Right lobe of liver (tissue), 6 donors: ENCODE results near the gene YPEL3. TPM values are rescaled to one million over a fixed set of nuclear protein-coding genes. Genes with fewer than 3 reads are reported as not detected.
A peak's percentile ranks its signal among the peaks of the same experiment; 100 is the strongest.

ENCODE experiments used
- ATAC-seq, 4 donors: fragments of 200-7000 bp; cut with Tn5 transposase; one replicate each; pipeline ENCODE4 v1.9.1; 2020; ENCODE audit warnings: mild to moderate bottlenecking in 4 of 4, moderate library complexity in 4 of 4
- DNase-seq, 3 donors: peaks; one replicate each; pipeline ENCODE4 v3.0.0-alpha.2; 2020
- H3K27ac ChIP-seq, 3 donors: fragments of 200-600 bp; one replicate each; pipeline ENCODE4 v1.8.0; 2022
- H3K27me3 ChIP-seq, 2 donors: fragments of 200-600 bp; one replicate each; pipeline ENCODE4 v1.8.0; 2022
- H3K36me3 ChIP-seq, 4 donors: fragments of 200-600 bp; sonication (generic) in 1 of 4; one replicate each; pipeline versions ENCODE4 v1.5.1 to v1.8.0; 2017 to 2022; ENCODE audit warnings: control low read depth in 1 of 4
- H3K4me1 ChIP-seq, 4 donors: fragments of 200-600 bp; sonication (generic) in 1 of 4; one replicate each; pipeline versions ENCODE4 v1.5.1 to v1.8.0; 2017 to 2022; ENCODE audit warnings: control low read depth in 1 of 4
- H3K4me3 ChIP-seq, 3 donors: fragments of 200-600 bp; one replicate each; pipeline ENCODE4 v1.8.0; 2022
- H3K9me3 ChIP-seq, 4 donors: fragments of 200-600 bp; sonication (generic) in 1 of 4; one replicate each; pipeline versions ENCODE4 v1.5.1 to v1.8.0; 2017 to 2022; ENCODE audit warnings: control low read depth in 1 of 4
- CTCF ChIP-seq, 4 donors: fragments of 200-600 bp in 3 of 4; fragments of 450-650 bp in 1 of 4; IDR thresholded peaks; one replicate each; pipeline versions ENCODE4 v1.5.1 to v1.8.0; 2016 to 2022; ENCODE audit warnings: antibody characterized with exemption in 4 of 4, mild to moderate bottlenecking in 2 of 4
- POLR2A ChIP-seq: fragments of 450-650 bp; IDR thresholded peaks from one replicate; pipeline ENCODE4 v1.6.1; 2017; ENCODE audit warnings: antibody characterized with exemption, mild to moderate bottlenecking
- WGBS: methylation state at CpG from one replicate; pipeline ENCODE4 v1.1.6; 2018; ENCODE audit warnings: low coverage, low lambda C conversion rate; ENCODE audit not compliant: insufficient coverage; ENCODE audit errors: missing lambda C conversion rate; 5-methylcytosine and 5-hydroxymethylcytosine counted together
- intact Hi-C, 2 donors: fragments of 100-400 bp; cut with DNase I; formaldehyde crosslinking; loops; one replicate each; pipeline versions ENCODE4 v1.11.2 to v1.14.1; 2022
- long read RNA-seq: library from polyadenylated mRNA; unstranded; transcript quantifications from one replicate; pipeline ENCODE4 v2.0.0, GENCODE V29; 2019
- total RNA-seq, 6 experiments: library from RNA; depleted of rRNA in 2 of 6; stranded (reverse); fragments of >200 nt in 2 of 6; fragmentation: NEBNext Ultra II Directional in 3 of 6; extraction: Animal tissue kit (Norgen Biotek cat#: 25700) in 3 of 6; gene quantifications; one replicate each; pipeline versions ENCODE4 v1.1.0 to v1.2.4, GENCODE V29; 2016 to 2023
- donor health status: DM: no; HTN: yes; CAD: no.
- donor health status: DM: no; HTN: no; CAD: no.
- donor health status: DM: no; HTN: no; CAD: no.
- donor health status: DM: no; HTN: yes; CAD: no.
- donor health status: DM: no; HTN: yes; CAD: no.

YPEL3 gene
- total RNA-seq, result 10 to 100 TPM; 13.5 to 46.5 (median 21.9) TPM
- long read RNA-seq, partial matches to known transcripts, result 0 of 1 reads
- long read RNA-seq, other reads (novel, unspliced or antisense), result 1 of 1 reads

GRCh38 chr16:30096105-30096861 is at the start of gene YPEL3:
Gene YPEL3 (minus strand): TSS chr16:30096213. CDS start chr16:30095482, 731 bp downstream.
- DNase-seq (peak; percentile 96 to 97 (median 97)), ATAC-seq (peak; percentile 69 to 83 (median 80))
- Histone ChIP-seq H3K27me3 (no peaks in the 10 kb centered on the region), H3K4me3 (peak within 1 kb of the TSS; percentile 55 to 63 (median 62)), H3K9me3 (no peaks in the 10 kb centered on the region), H3K36me3 (peaks cover 0 to 11% (median 0%) of the 10 kb centered on the region in 4 donors), H3K27ac (peak within 1 kb of the TSS; percentile 88 to 92 (median 92)), H3K4me1 (peaks cover 0 to 25% (median 1%) of the 10 kb centered on the region in 4 donors)
- intact Hi-C loops, result no loop called here
- WGBS, result 83% methylated on average over 1 of the region's 77 CpGs
- peak; percentile 57 for TF ChIP-seq POLR2A
- TF ChIP-seq CTCF (IDR thresholded peaks at IDR 0.05), result no peak

- TF ChIP-seq POLR2A (no peak), CTCF (IDR thresholded peaks at IDR 0.05) (no peak)
- Histone ChIP-seq H3K27me3 (no peaks in the 10 kb centered on the region), H3K9me3 (no peaks in the 10 kb centered on the region), H3K27ac (no peak overlapping the region), H3K36me3 (no peaks in the 10 kb centered on the region), H3K4me1 (no peaks in the 10 kb centered on the region), H3K4me3 (no peak overlapping the region)
- DNase-seq, result no peak
- 26% methylated on average over 1 of the region's 1 CpG for WGBS
- ATAC-seq, result no peak
- intact Hi-C loops, result no loop called here
Measured at GRCh38 chr16:30145657-30146056, 49.6 kb upstream of the YPEL3 start.

- no peak for DNase-seq
- Histone ChIP-seq H3K27me3 (no peaks in the 10 kb centered on the region), H3K9me3 (no peaks in the 10 kb centered on the region), H3K4me3 (no peak overlapping the region), H3K27ac (no peak overlapping the region), H3K36me3 (no peaks in the 10 kb centered on the region), H3K4me1 (no peaks in the 10 kb centered on the region)
- no peak for ATAC-seq
- 25% methylated on average over 1 of the region's 1 CpG for WGBS
- intact Hi-C loops, result no loop called here
- TF ChIP-seq CTCF (IDR thresholded peaks at IDR 0.05), result no peak
- no peak for TF ChIP-seq POLR2A
Measured at GRCh38 chr16:30144917-30145316, 48.9 kb upstream of the YPEL3 start.

- ATAC-seq (no peak), DNase-seq (no peak)
- no peak overlapping the region for H3K4me3 ChIP-seq
Measured at GRCh38 chr16:30144017-30144416, 48.0 kb upstream of the YPEL3 start.

More at GRCh38 chr16:30144017-30144416, 48.0 kb upstream of the YPEL3 start:
- Histone ChIP-seq H3K27ac (no peak overlapping the region), H3K9me3 (no peaks in the 10 kb centered on the region), H3K27me3 (no peaks in the 10 kb centered on the region), H3K36me3 (no peaks in the 10 kb centered on the region), H3K4me1 (no peaks in the 10 kb centered on the region)
- TF ChIP-seq POLR2A (no peak), CTCF (IDR thresholded peaks at IDR 0.05) (no peak)
- intact Hi-C loops, result no loop called here
